CD14-positive monocyte (primary cell): ENCODE data around the gene ALDH16A1. TPM values are rescaled to one million over a fixed set of nuclear protein-coding genes. Genes with fewer than 3 reads are reported as not detected.

Experiments
- DNase-seq, 3 donors: peaks; one replicate each; pipeline ENCODE4 v3.0.0-alpha.2; 2011 to 2022
- H2AFZ ChIP-seq: 2 replicates; pipeline ENCODE4 v1.6.0; 2012; ENCODE audit warnings: mild to moderate bottlenecking, low read depth, low read length, inconsistent platforms; ENCODE audit not compliant: insufficient read depth, poor library complexity, severe bottlenecking
- H3K27ac ChIP-seq, 2 donors: 1 replicate in 1 of 2; 2 replicates in 1 of 2; pipeline ENCODE4 v1.5.1; 2012 to 2013; ENCODE audit warnings: low read length in 2 of 2, control low read depth in 1 of 2, inconsistent platforms in 1 of 2, low read depth in 1 of 2, mild to moderate bottlenecking in 1 of 2
- H3K27me3 ChIP-seq, 2 donors: one replicate each; pipeline versions ENCODE4 v1.6.0 to v1.6.1; 2011 to 2013; ENCODE audit warnings: low read length in 2 of 2; ENCODE audit not compliant: control insufficient read depth in 2 of 2, insufficient read depth in 2 of 2
- H3K36me3 ChIP-seq, 2 donors: replicated peaks in 1 of 2; 1 replicate in 1 of 2; 2 replicates in 1 of 2; pipeline versions ENCODE4 v1.5.1 to v1.6.1; 2012 to 2013; ENCODE audit warnings: low read length in 2 of 2, control low read depth in 1 of 2, inconsistent platforms in 1 of 2, mild to moderate bottlenecking in 1 of 2; ENCODE audit not compliant: insufficient read depth in 2 of 2, control insufficient read depth in 1 of 2
- H3K4me1 ChIP-seq, 2 donors: 1 replicate in 1 of 2; 2 replicates in 1 of 2; pipeline versions ENCODE4 v1.5.1 to v1.6.1; 2012 to 2013; ENCODE audit warnings: low read length in 2 of 2, control low read depth in 1 of 2, inconsistent platforms in 1 of 2, mild to moderate bottlenecking in 1 of 2, moderate library complexity in 1 of 2; ENCODE audit not compliant: insufficient read depth in 2 of 2, control insufficient read depth in 1 of 2
- H3K4me2 ChIP-seq: replicated peaks from 2 replicates; pipeline ENCODE3; 2012; ENCODE audit warnings: low read length, moderate library complexity, mild to moderate bottlenecking; ENCODE audit not compliant: poor library complexity, severe bottlenecking; ENCODE audit errors: extremely low read depth
- H3K4me3 ChIP-seq, 3 experiments: fragments of 200-600 bp in 1 of 3; sonication (generic) in 1 of 3; replicated peaks in 1 of 3; 1 replicate in 2 of 3; 2 replicates in 1 of 3; pipeline ENCODE4 v1.5.1; 2011 to 2013; ENCODE audit warnings: low read length in 3 of 3, mild to moderate bottlenecking in 3 of 3, control low read depth in 2 of 3, low read depth in 2 of 3, inconsistent platforms in 1 of 3, moderate library complexity in 1 of 3
- H3K79me2 ChIP-seq: 2 replicates; pipeline ENCODE4 v1.6.0; 2012; ENCODE audit warnings: mild to moderate bottlenecking, control low read depth, inconsistent platforms, low read length, moderate library complexity; ENCODE audit not compliant: insufficient read depth
- H3K9ac ChIP-seq: 2 replicates; pipeline ENCODE4 v1.6.0; 2017; ENCODE audit warnings: low read length, mild to moderate bottlenecking; ENCODE audit not compliant: insufficient read depth, poor library complexity, severe bottlenecking
- H3K9me3 ChIP-seq, 2 donors: replicated peaks in 1 of 2; 1 replicate in 1 of 2; 2 replicates in 1 of 2; pipeline versions ENCODE4 v1.5.1 to v1.6.1; 2012 to 2013; ENCODE audit warnings: low read length in 2 of 2, control low read depth in 1 of 2; ENCODE audit not compliant: control insufficient read depth in 1 of 2, insufficient read depth in 1 of 2
- H4K20me1 ChIP-seq: 2 replicates; pipeline ENCODE4 v1.6.0; 2012; ENCODE audit warnings: mild to moderate bottlenecking, low read length, control low read depth, moderate library complexity; ENCODE audit not compliant: insufficient read depth
- H3K27ac Mint-ChIP-seq, 7 donors: one replicate each; pipeline ENCODE4 v1.8.0; 2020; ENCODE audit warnings: mild to moderate bottlenecking in 7 of 7, mixed read lengths in 7 of 7, moderate library complexity in 6 of 7, inconsistent platforms in 2 of 7
- H3K27me3 Mint-ChIP-seq, 3 donors: one replicate each; pipeline ENCODE4 v1.8.0; 2021 to 2022; ENCODE audit warnings: low read depth in 3 of 3, mild to moderate bottlenecking in 3 of 3, mixed read lengths in 3 of 3, moderate library complexity in 3 of 3, inconsistent platforms in 1 of 3
- H3K36me3 Mint-ChIP-seq, 2 donors: one replicate each; pipeline ENCODE4 v1.8.0; 2020; ENCODE audit warnings: mixed read lengths in 2 of 2, inconsistent platforms in 1 of 2, mild to moderate bottlenecking in 1 of 2
- H3K4me1 Mint-ChIP-seq: one replicate; pipeline ENCODE4 v1.8.0; 2020; ENCODE audit warnings: mild to moderate bottlenecking, mixed read lengths
- H3K4me3 Mint-ChIP-seq, 2 donors: one replicate each; pipeline ENCODE4 v1.8.0; 2020; ENCODE audit warnings: mild to moderate bottlenecking in 2 of 2, mixed read lengths in 2 of 2, moderate library complexity in 1 of 2
- H3K9me3 Mint-ChIP-seq, 7 donors: one replicate each; pipeline ENCODE4 v1.8.0; 2020 to 2022; ENCODE audit warnings: mixed read lengths in 7 of 7, mild to moderate bottlenecking in 6 of 7, moderate library complexity in 6 of 7, inconsistent platforms in 2 of 7
- CTCF ChIP-seq: fragments of 200-600 bp; IDR thresholded peaks from one replicate; pipeline ENCODE4 v1.8.0; 2022; ENCODE audit warnings: antibody characterized with exemption, mild to moderate bottlenecking
- WGBS: methylation state at CpG from one replicate; pipeline ENCODE4 v1.1.5; 2013; ENCODE audit warnings: missing lambda C conversion rate; ENCODE audit not compliant: insufficient coverage; 5-methylcytosine and 5-hydroxymethylcytosine counted together
- intact Hi-C, 2 donors: fragments of 100-400 bp; cut with micrococcal nuclease; formaldehyde crosslinking; loops; one replicate each; pipeline versions ENCODE4 v1.15.0 to v1.15.1; 2023
- polyA plus RNA-seq, 3 donors: library from polyadenylated mRNA; depleted of rRNA in 1 of 3; unstranded in 2 of 3; stranded (reverse) in 1 of 3; fragments of 300-500 nt in 2 of 3; fragments of >200 nt in 1 of 3; fragmentation: Illumina TruSeq in 2 of 3; gene quantifications; 1 replicate in 2 of 3; 2 replicates in 1 of 3; pipeline ENCODE4 v1.2.3, GENCODE V29; 2012 to 2021

ALDH16A1 gene
- polyA plus RNA-seq, 3 donors, result 30.8 to 39.5 (median 31.2) TPM

- Mint-ChIP-seq H3K9me3 (peaks cover 0 to 31% (median 18%) of the 10 kb centered on the region in 7 donors), H3K4me3 (peak within 1 kb of the TSS; percentile 80 to 89), H3K27me3 (peaks cover 59 to 65% (median 61%) of the 10 kb centered on the region in 3 donors), H3K4me1 (peaks cover 45% of the 10 kb centered on the region), H3K27ac (peak within 1 kb of the TSS in 1 of 7 donors; percentile 36), H3K36me3 (peaks cover 16 to 17% of the 10 kb centered on the region in 2 donors)
- WGBS, result 7% methylated on average over 46 of the region's 56 CpGs
- Histone ChIP-seq H3K4me3 (peak within 1 kb of the TSS in 1 of 3 experiments; percentile 95), H3K27ac (no peak within 1 kb of the TSS), H3K79me2 (no peaks in the 10 kb centered on the region), H3K27me3 (peaks cover 57 to 60% of the 10 kb centered on the region in 2 donors), H3K9me3 (peaks cover 0 to 25% of the 10 kb centered on the region in 2 donors), H2AFZ (peak within 1 kb of the TSS; percentile 99), H3K9ac (no peak within 1 kb of the TSS), H3K36me3 (peaks cover 0 to 1% of the 10 kb centered on the region in 2 donors), H3K4me1 (peaks cover 40 to 49% of the 10 kb centered on the region in 2 donors), H4K20me1 (no peaks in the 10 kb centered on the region), H3K4me2 (peak within 1 kb of the TSS; percentile 100)
- no peak for TF ChIP-seq CTCF
- DNase-seq, result peak in 1 of 3 donors; percentile 23
- intact Hi-C loops, result loop anchor here in 1 of 2 donors (5.0 kb wide), 1 partner anchor 49 kb away; no protein-coding TSS in a partner anchor
These were observed 11.6 kb upstream of the ALDH16A1 start, which contains the start of gene SLC17A7 for GRCh38 chr19:49441210-49441959. Gene SLC17A7, minus strand, starts transcription at chr19:49441527. Its CDS starts 148 bp downstream, at chr19:49441379.

DNA sequence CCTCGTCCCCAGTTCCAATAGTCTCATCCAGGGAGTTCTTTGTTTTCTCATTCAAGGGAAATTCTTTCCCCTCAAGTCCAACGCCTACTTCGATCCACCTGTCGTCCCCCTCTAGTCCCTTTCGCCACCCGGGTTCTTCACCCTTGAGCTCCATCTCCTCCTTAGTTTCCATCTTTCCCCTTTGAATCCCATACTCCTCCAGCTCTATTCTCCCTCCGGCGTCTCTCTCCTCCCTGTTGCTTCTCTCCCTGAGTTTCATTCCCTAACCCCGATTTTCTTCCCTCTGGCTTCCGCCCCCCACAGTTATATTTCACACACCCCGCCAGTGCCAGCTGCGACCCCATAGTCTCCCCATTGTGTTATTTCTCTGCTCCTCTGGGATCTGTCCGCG, 11.1 kb upstream of the ALDH16A1 start:
- Histone ChIP-seq H3K9ac (no peak overlapping the region), H3K27me3 (peaks cover 51 to 55% of the 10 kb centered on the region in 2 donors), H4K20me1 (no peaks in the 10 kb centered on the region), H3K4me2 (peak overlapping the region; percentile 100), H3K9me3 (peaks cover 0 to 19% of the 10 kb centered on the region in 2 donors), H3K36me3 (peaks cover 5 to 7% of the 10 kb centered on the region in 2 donors), H3K4me3 (peak overlapping the region in 1 of 3 experiments; percentile 95), H2AFZ (peak overlapping the region; percentile 99), H3K27ac (no peak overlapping the region), H3K4me1 (peaks cover 37 to 46% of the 10 kb centered on the region in 2 donors), H3K79me2 (no peaks in the 10 kb centered on the region)
- peaks cover 53 to 59% (median 56%) of the 10 kb centered on the region in 3 donors for H3K27me3 Mint-ChIP-seq
- H3K36me3 Mint-ChIP-seq, result peaks cover 19 to 23% of the 10 kb centered on the region in 2 donors
- 32% methylated on average over 14 of the region's 14 CpGs for WGBS
- intact Hi-C loops, result loop anchor here in 1 of 2 donors (5.0 kb wide), 1 partner anchor 50 kb away; no protein-coding TSS in a partner anchor
- DNase-seq, result no peak
- TF ChIP-seq CTCF, result no peak
- H3K4me3 Mint-ChIP-seq, result peak overlapping the region; percentile 80 to 83
- H3K9me3 Mint-ChIP-seq, result peaks cover 0 to 27% (median 15%) of the 10 kb centered on the region in 7 donors
- peaks cover 46% of the 10 kb centered on the region for H3K4me1 Mint-ChIP-seq
- peak overlapping the region in 1 of 7 donors; percentile 36 for H3K27ac Mint-ChIP-seq
